Measurements from ENCODE around the gene CRYBB2. TPM values are rescaled to one million over a fixed set of nuclear protein-coding genes. Genes with fewer than 3 reads are reported as not detected.

The CRYBB2 gene
- total RNA-seq: not detected in 2 replicates

GRCh38 chr22:25219211-25219689 lies at the start of gene CRYBB2:
Gene CRYBB2, plus strand, starts transcription at chr22:25219639. Its CDS starts 1,791 bp downstream, at chr22:25221430.

GRCh38 chr22:25199731-25200520 lies 19.5 kb upstream of the CRYBB2 start, which contains the start of gene CRYBB3:
Gene CRYBB3, plus strand, starts transcription at chr22:25199858. Its CDS starts 1,539 bp downstream, at chr22:25201397.

Other genes with a start within 250 kb of the CRYBB2 start
- gene CRYBB3, start 19.8 kb upstream of the CRYBB2 start, total RNA-seq: 0.11 and 0.17 TPM in 2 replicates